HTR-8/SVneo (cell line): Measurements from ENCODE around the gene EIF4E2.

Source experiments
- DNase-seq: peaks from one replicate; pipeline ENCODE4 v3.0.0; 2011; ENCODE audit warnings: low spot score, mixed read lengths; ENCODE audit not compliant: insufficient read length
- FAIRE-seq: peaks from 2 replicates; lab custom pipeline; 2011; peaks lifted over from hg19 to GRCh38; lab: Jason Lieb, UNC

EIF4E2 gene

GRCh38 chr2:232550354-232551249, at the start of gene EIF4E2, which contains the start of gene TIGD1:
Gene EIF4E2 (plus strand): TSS chr2:232550689. CDS start chr2:232550725, 36 bp downstream.
Gene TIGD1 (minus strand): TSS chr2:232550557. CDS start chr2:232549882, 675 bp downstream.
- FAIRE-seq (peak; percentile 49), DNase-seq (peak; percentile 98)

- no peak for DNase-seq
Measured at GRCh38 chr2:232501331-232501771, 49.1 kb upstream of the EIF4E2 start.

GRCh38 chr2:232501794-232502390, 48.6 kb upstream of the EIF4E2 start:
- FAIRE-seq, result no peak
- no peak for DNase-seq

More at GRCh38 chr2:232501331-232501771, 49.1 kb upstream of the EIF4E2 start:
- no peak for FAIRE-seq

GRCh38 chr2:232502511-232502910, 48.0 kb upstream of the EIF4E2 start:
- FAIRE-seq (no peak), DNase-seq (no peak)

- DNase-seq, result no peak
- no peak for FAIRE-seq
Measured at GRCh38 chr2:232502911-232503808, 47.3 kb upstream of the EIF4E2 start.

- no peak for DNase-seq
- no peak for FAIRE-seq
Measured at GRCh38 chr2:232503809-232504323, 46.6 kb upstream of the EIF4E2 start.

- no peak for DNase-seq
- no peak for FAIRE-seq
Measured at GRCh38 chr2:232504438-232504837, 46.1 kb upstream of the EIF4E2 start.

- no peak for FAIRE-seq
- DNase-seq, result no peak
Measured at GRCh38 chr2:232505856-232506255, 44.6 kb upstream of the EIF4E2 start.

- DNase-seq (no peak), FAIRE-seq (no peak)
Measured at GRCh38 chr2:232506709-232507108, 43.8 kb upstream of the EIF4E2 start.

GRCh38 chr2:232508251-232508650, 42.2 kb upstream of the EIF4E2 start:
- DNase-seq (no peak), FAIRE-seq (no peak)

GRCh38 chr2:232511336-232511890, 39.1 kb upstream of the EIF4E2 start:
- no peak for FAIRE-seq
- no peak for DNase-seq

- DNase-seq (no peak), FAIRE-seq (no peak)
Measured at GRCh38 chr2:232512602-232513001, 37.9 kb upstream of the EIF4E2 start.

- DNase-seq (no peak), FAIRE-seq (no peak)
Measured at GRCh38 chr2:232513353-232513752, 37.1 kb upstream of the EIF4E2 start.

GRCh38 chr2:232515639-232516038, 34.9 kb upstream of the EIF4E2 start:
- FAIRE-seq (no peak), DNase-seq (no peak)

GRCh38 chr2:232516551-232516950, 33.9 kb upstream of the EIF4E2 start:
- DNase-seq, result no peak
- FAIRE-seq, result no peak

GRCh38 chr2:232518844-232519243, 31.6 kb upstream of the EIF4E2 start:
- DNase-seq (no peak), FAIRE-seq (no peak)

GRCh38 chr2:232519581-232520438, 30.7 kb upstream of the EIF4E2 start, which contains the start of gene PRSS56:
Gene PRSS56 (plus strand): TSS chr2:232520388. CDS start chr2:232520599, 211 bp downstream.
- FAIRE-seq (no peak), DNase-seq (no peak)

- DNase-seq, result no peak
- no peak for FAIRE-seq
Measured at GRCh38 chr2:232520489-232520888, 30.0 kb upstream of the EIF4E2 start.

GRCh38 chr2:232521098-232521497, 29.4 kb upstream of the EIF4E2 start:
- DNase-seq (no peak), FAIRE-seq (no peak)
